HEK293T (cell line): ENCODE data around the gene GOLGA6L7.
A peak's percentile ranks its signal among the peaks of the same experiment; 100 is the strongest.
"Not testable (repeated sequence)": the region's sequence is repeated elsewhere in the genome, so short reads cannot be mapped to it uniquely, and the experiment has no call there.

Source experiments
- CTCF ChIA-PET: fragments of 350-600 bp; formaldehyde crosslinking; extraction: SDS; loops from one replicate; lab custom pipeline; 2021; ENCODE audit warnings: antibody characterized with exemption, inconsistent platforms; lab: Yijun Ruan, JAX
- POLR2A ChIA-PET: fragments of 350-600 bp; formaldehyde crosslinking; extraction: SDS; loops from one replicate; lab custom pipeline; 2020; ENCODE audit warnings: antibody characterized with exemption, inconsistent platforms; lab: Yijun Ruan, JAX
- DNase-seq: peaks from one replicate; pipeline ENCODE4 v3.0.0; 2012; ENCODE audit warnings: mixed read lengths; ENCODE audit errors: extremely low spot score
- L3MBTL2 ChIP-seq: fragments of 450-650 bp; conservative IDR thresholded peaks from 2 replicates; pipeline ENCODE4 v1.6.1; 2016; ENCODE audit warnings: mild to moderate bottlenecking

GOLGA6L7 gene

DNA sequence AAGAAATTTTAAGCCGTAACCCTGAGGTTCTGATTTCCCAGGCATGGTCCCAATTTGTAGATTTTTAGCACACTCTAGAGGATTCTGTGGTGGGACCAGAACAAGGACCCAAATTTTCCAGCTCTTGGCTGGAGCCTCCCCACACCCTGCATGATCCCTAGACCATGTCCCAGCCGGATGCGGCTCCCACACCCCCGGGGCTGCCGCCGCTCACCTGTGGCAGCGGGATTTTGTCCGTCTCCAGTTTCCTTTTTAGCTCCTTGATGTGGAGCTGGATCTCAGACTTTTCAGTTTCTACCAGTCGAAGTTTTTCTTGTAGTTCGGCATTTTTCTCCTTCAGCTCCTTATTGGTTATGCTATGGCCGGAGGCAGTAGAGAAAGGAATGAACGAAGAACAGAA lies 4.9 kb downstream of the GOLGA6L7 start:
- DNase-seq, POLR2A ChIA-PET, CTCF ChIA-PET: not testable (repeated sequence)

DNA sequence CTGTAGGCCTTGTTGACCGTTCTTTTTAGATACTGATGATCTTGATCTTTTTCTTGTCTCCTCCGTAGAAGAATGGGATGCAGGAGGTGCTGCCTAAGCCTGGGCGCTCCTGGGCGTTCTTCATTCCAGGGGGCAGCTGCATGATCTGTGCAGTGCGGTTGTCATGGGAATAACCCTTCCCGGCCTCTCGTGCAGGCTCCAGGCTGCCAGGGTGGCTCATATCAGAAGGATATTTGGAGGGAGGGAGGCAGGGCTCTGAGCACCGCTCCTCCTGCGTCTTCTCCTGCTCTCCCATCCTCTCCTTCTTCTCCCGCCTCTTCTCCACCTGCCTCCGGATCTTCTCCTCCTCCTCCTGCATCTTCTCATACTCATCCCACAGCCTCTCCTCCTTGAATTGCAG lies 6.2 kb downstream of the GOLGA6L7 start:
- POLR2A ChIA-PET, CTCF ChIA-PET, DNase-seq: not testable (repeated sequence)

DNA sequence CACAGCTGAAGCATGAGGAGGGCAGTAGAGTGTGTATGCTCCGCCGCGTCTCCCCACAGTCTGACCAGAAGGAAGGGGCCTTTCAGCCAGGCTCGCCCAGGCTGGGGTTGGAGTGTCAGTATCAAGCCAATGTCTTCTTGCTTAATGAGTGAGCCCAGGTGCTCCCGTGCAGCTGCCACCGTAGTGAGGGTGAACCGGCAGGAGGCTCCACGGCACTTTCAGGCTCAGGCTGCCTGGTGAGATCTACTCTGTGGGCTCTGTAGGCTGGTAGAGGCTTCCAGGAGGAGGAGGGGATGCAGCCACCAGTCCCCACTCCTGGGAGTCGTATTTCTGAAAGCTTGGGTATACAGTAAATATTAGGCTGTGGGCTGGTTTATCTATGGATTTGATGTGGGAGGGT lies 8.2 kb downstream of the GOLGA6L7 start:
- DNase-seq, POLR2A ChIA-PET, CTCF ChIA-PET: not testable (repeated sequence)

DNA sequence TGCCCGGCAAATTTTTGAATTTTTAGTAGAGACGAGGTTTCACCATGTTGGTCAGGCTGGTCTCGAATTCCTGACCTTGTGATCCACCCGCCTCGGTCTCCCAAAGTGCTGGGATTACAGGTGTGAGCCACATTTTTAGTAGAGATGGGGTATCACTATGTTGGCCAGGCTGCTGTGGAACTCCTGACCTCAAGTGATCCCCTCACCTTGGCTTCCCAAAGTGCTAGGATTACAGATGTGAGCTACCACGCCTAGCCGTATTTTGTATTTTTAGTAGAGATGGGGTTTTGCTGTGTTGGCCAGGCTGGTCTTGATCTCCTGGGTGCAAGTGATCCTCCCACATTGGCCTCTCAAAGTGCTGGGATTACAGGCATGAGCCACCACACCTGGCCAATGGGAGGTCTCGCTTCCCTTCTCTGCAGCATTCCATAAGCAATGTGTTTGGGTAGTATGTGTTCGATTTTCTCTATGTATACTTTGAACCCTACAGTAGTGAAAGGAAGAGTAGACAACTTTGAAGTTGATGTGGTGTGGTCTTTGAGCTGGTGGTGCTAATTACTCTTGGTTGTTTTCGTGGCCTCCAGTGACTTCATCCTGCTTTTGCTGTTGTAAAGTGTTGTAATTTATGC lies 13.4 kb downstream of the GOLGA6L7 start:
- POLR2A ChIA-PET, CTCF ChIA-PET, DNase-seq: not testable (repeated sequence)

DNA sequence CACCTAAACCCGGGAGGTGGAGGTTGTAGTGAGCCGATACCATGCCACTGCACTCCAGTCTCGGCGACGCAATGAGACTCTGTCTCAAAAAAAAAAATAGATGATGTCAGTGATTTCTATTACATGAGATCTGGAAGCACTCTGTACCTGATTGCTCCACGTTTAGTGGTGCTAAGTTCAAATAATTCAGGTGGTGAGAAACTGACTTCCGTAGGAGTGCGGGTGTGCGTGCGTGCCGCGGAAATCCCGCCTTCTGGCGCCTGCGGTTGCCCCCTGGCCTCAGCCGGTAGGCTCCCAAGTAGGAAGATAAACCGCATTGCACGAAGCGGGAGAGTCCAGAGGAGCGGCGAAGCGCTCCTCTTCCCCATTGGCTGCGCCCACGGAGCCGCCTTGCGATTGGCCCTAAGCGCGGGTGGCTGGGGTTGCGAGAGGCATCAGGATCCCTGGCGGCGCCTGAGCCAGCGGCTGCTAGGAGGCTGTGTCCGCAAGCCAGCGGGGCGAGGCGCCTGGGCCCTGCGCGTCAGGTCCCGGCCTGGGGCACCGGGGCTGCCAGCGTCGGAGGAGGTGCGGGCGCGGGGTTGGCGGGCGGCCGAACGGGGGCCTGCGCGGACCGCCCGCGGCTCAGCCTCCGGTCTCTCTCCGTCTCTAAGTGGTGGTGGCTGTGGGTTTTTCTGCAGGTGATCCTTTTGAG lies 16.4 kb downstream of the GOLGA6L7 start:
- POLR2A ChIA-PET, CTCF ChIA-PET: not testable (repeated sequence)
- peak; percentile 35 for DNase-seq
- peak; percentile 91 for TF ChIP-seq L3MBTL2

DNA sequence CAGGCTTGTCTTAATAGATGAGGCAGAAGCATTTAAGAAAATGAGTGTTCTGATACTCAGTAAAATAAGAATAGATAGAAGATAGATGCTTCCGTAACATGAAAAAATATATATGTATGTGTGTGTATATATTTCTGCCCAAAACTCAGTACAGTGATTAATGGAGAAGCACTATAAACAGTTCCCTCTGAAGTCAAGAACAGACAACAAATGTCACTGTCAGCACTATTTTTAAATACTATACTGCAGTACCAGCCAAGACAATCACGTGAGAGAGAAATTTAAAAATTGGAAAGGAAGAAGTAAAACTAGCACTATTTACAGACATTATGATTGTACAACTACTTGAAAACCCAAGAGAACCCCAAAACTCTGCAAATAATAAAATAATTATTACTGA lies 27.0 kb downstream of the GOLGA6L7 start:
- DNase-seq, POLR2A ChIA-PET, CTCF ChIA-PET: not testable (repeated sequence)

DNA sequence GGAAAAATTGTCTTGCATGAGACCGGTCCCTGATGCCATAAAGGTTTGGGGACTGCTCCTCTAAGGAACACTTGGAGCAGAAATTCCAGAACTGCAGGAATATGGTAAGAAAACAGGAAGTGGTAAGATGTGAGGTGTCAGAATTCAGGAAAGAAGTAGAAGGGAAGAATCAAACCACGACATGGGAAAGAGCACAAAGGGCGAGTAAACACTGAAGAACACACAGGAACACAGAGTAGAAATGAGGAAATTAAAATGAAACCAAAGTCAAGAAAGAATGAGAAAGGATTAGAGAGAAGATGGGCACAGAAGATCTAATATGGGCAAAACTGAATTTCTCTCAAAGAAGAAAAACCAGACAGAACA lies 28.5 kb downstream of the GOLGA6L7 start:
- DNase-seq, POLR2A ChIA-PET, CTCF ChIA-PET: not testable (repeated sequence)

DNA sequence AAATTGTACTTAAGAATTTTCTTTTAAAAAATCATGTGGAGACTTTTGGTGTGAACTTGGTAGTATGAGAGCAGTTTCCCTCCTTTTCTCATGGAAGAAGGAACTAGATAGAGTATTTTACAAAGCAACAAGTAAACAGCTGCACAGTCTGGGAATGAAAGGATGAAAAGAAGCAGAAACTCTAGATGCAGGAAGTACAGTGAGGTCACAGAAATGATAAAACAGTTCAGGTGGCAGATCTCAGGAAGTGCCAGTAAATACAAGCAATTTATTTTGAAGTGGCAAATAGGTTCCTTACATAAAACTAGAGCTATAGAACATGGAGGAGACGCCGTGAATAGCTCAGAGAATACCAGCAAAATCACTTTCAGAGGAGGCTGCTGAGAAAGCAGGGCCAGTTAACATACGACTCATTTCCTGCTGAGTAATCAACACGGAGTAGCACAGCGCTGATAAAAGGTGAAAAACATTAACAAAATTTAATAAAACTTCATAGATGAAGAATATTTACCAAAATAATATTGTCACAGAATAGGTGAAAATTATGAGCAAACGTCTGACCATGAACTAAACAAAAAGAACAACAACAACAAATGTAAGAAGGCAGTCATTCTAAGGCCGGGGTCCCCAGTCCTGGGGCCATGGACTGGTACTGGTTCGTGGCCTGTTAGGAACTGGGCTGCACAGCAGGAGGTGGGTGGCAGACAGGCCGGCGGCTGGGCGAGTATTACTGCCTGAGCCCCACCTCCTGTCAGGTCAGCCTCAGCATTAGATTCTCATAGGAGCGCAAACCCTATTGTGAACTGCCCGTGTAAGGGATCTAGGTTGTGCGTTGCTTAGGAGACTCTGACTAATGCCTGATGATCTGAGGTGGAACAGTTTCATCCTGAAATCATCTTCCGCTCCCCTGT lies 29.2 kb downstream of the GOLGA6L7 start:
- DNase-seq, CTCF ChIA-PET, POLR2A ChIA-PET: not testable (repeated sequence)

DNA sequence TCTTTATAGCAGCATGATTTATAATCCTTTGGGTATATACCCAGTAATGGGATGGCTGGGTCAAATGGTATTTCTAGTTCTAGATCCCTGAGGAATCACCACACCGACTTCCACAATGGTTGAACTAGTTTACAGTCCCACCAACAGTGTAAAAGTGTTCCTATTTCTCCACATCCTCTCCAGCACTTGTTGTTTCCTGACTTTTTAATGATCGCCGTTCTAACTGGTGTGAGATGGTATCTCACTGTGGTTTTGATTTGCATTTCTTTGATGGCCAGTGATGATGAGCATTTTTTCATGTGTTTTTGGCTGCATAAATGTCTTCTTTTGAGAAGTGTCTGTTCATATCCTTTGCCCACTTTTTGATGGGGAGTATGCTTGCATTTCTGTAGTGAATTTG lies 30.3 kb downstream of the GOLGA6L7 start:
- CTCF ChIA-PET, POLR2A ChIA-PET, DNase-seq: not testable (repeated sequence)

DNA sequence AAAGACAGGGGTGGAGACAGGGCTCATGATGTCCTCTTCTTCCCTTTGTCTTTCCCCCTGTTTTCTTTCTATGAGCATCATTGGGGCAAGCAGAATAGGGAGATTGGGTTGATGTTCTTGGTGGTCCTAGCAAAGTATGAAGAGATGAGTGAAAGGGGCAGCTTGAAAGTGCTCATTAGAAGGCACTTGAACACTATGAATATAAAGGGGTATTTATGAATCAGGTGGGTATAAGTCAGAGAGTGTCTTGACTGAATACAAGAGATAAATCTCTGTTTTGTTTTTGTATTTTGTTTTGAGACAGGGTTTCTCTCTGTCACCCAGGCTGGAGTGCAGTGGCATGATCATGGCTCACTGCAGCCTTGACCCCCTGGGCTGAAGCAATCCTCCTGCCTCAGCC lies 34.4 kb downstream of the GOLGA6L7 start:
- DNase-seq, POLR2A ChIA-PET, CTCF ChIA-PET: not testable (repeated sequence)

DNA sequence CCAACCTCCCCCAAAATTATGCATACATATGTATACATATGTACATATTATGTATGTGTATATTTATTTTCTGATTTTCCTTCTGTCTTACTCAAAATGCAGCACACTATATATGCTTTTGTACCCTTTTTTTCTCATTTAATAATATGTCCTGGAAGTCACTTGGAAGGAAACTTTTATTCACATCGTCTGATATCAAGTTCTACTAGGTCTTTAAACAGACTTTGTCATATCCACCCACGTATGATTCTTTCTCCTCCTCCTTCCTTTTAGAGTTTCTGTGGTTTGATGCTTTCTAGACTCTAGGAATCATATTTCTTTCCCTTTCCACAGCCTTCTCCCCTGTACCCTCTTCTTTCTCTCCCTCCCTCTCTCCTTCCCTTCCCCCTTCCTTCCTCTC lies 35.1 kb downstream of the GOLGA6L7 start:
- POLR2A ChIA-PET, DNase-seq, CTCF ChIA-PET: not testable (repeated sequence)

DNA sequence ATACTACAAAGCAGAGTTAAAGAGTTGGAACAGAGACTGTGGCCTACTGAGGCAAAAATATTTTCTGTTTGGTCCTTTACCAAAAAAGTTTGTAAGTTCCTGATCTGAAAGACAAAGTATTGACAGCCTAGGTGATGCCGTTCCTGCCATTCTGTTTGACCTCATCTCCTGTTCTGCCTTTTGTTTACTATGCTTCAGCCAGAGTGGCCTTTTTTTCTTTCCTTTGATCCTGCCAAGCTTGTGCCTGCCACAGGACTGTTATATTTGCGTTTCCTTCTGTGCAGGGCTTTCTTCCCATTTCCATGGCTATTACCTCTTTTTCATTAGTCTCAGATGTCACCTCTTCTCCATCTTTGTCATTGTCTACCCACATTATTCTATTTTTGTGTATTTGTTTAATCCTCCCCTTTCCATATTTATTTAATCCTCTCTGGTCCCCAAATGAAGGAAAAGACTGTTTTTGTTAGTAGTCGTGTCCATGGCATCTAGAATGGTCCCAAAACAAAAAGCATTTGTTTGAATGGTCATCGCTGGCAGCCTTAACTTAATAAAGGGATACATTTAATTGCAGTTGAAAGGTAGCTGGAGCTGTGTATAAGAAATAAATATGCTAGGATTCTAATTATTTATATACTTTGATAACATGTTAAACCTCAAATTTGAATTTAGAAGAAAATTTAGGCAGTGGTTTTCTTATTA lies 36.4 kb downstream of the GOLGA6L7 start:
- POLR2A ChIA-PET, DNase-seq, CTCF ChIA-PET: not testable (repeated sequence)

DNA sequence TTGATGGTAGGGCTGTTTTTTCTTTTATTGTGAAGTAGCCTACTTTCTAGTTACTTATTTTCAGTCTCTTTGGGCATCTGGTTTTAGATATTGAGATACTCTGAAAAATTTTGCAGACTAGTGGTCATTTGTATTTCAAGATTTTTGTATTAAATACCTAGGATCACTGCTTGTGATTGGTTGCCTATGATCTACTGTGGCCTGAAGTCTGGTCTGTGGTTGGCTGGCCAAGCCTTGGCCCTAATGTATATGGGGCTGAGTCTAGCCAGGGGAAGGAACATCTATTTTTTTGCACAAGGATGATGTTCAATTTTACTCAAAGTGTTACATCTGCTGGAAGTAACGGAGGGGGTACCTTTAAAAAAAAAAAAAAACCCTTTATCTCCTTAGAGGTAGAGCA lies 38.0 kb downstream of the GOLGA6L7 start:
- DNase-seq, CTCF ChIA-PET, POLR2A ChIA-PET: not testable (repeated sequence)

DNA sequence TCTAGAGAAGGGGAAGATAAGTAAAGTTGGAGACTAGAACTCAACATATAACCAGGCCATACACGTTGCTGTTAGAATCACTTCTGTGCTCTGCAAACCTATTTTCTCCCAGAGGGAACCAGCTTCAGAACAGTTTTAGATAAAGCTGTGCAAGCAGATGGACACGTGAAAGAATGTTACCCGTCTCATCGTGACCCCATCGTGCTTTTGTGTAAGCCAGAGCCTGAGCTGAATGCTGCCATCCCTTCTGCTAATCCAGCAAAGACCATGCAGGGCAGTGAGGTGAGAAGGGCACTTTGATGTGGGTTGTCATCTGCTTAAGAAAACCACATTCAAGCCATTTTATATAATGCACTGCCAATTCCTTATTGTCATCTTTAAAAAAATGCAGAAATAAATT lies 40.3 kb downstream of the GOLGA6L7 start:
- POLR2A ChIA-PET, DNase-seq, CTCF ChIA-PET: not testable (repeated sequence)

DNA sequence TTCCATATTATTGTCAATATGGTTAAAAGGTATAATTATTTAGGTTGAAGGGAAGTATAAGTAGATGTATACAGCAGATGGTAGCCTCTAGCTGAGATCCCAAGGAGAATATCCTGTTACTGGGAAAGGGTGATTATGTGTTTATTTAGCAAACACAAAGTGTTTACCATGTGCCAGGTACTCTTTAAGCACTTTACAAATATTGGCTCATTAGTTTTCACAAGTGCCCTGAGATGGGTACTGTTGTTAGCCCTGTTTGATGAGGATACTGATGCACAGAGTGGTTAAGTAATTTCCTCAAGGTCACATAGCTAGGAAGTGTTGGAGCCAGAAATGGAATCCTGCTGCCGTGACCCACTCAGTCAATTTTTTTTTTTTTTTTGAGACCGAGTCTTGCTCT lies 48.1 kb downstream of the GOLGA6L7 start:
- POLR2A ChIA-PET, CTCF ChIA-PET, DNase-seq: not testable (repeated sequence)

DNA sequence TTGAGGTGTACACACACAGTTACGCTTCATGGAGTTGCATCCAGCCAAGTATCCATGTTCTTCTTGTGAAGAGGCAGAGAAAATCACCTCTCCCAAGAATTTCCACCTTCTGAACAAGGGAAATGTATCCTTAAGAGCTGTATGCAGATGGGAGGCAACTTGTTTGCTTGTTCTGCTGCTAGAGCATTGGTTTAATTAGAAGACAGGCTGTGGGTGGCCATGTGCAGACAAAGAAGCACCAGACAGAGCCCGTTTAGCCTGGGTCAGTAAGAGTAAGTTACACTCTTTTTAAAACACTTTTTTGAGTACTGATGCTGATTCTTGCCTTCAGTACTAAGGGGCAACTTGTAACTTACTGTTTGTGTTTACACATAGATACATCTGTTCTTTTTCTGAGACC lies 50.2 kb downstream of the GOLGA6L7 start:
- DNase-seq, POLR2A ChIA-PET, CTCF ChIA-PET: not testable (repeated sequence)

DNA sequence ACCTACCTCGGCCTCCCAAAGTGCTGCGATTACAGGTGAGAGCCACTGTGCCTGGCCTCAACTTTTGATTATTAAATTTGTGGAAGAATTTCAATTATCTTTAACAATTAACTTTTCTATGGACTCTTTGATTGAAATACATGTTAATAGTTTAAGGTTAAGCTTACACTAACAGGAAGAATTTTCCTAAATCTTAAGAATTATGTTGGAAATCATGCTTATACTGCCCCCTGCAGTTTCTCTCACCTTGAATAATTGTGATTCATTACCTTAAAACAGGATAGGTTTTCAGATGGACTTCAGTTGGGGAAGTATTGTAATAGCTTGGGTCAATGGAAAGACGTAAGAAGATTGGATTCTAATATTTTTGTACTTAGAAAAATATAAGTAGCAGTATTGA lies 54.2 kb downstream of the GOLGA6L7 start:
- POLR2A ChIA-PET, result not testable (repeated sequence)

More for the DNA sequence above, 54.2 kb downstream of the GOLGA6L7 start:
- DNase-seq, CTCF ChIA-PET: not testable (repeated sequence)
